Ovary (tissue), 3 donors: Measurements from ENCODE around the gene JDP2.

Source experiments
- EP300 ChIP-seq: sonication (generic); formaldehyde crosslinking; IDR thresholded peaks from one replicate; pipeline ENCODE4 v1.6.1; 2017; ENCODE audit warnings: antibody characterized with exemption
- POLR2A ChIP-seq: fragments of 450-650 bp; IDR thresholded peaks from one replicate; pipeline ENCODE4 v1.6.1; 2017; ENCODE audit warnings: antibody characterized with exemption, mild to moderate bottlenecking, moderate library complexity
- TF ChIP-seq, protein P1 (sequence below), 3 donors: fragments of 450-650 bp in 2 of 3; fragments of 200-600 bp in 1 of 3; IDR thresholded peaks; one replicate each; pipeline versions ENCODE4 v1.5.1 to v1.8.0; 2016 to 2022; ENCODE audit warnings: antibody characterized with exemption in 3 of 3, mild to moderate bottlenecking in 1 of 3
- donor health status: DM: no; HTN: no; CAD: no.

DNA sequence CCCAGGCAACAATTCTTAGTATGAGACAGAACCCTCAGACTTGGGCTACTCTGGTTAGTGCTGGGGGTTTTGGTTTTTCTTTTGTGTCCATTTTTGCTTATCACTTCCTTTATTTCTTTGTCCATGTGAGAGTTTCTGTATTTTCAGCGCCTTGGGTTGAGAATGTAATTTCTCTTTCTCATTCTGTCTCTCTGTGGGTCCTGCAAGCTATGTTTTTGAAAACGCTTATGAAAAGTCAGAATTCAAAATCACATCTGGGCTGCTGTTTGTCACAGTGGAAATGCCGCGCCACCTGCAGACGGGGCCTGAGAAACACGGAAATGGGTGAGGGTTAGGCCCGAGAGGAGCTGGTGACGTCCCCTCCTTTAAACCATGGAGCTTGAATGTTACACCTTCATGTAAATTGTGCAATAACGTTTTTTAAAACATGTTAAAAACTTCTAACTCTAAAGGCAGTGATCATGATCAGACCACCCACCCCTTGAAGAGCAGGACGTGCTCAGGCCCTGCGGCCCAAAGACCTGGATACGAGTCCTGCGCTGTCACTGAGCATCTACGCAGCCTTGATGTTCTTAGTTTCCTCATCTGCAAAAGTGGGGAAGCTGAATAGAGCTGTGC is 26.1 kb downstream of the JDP2 start:
- TF ChIP-seq, protein P1, sequence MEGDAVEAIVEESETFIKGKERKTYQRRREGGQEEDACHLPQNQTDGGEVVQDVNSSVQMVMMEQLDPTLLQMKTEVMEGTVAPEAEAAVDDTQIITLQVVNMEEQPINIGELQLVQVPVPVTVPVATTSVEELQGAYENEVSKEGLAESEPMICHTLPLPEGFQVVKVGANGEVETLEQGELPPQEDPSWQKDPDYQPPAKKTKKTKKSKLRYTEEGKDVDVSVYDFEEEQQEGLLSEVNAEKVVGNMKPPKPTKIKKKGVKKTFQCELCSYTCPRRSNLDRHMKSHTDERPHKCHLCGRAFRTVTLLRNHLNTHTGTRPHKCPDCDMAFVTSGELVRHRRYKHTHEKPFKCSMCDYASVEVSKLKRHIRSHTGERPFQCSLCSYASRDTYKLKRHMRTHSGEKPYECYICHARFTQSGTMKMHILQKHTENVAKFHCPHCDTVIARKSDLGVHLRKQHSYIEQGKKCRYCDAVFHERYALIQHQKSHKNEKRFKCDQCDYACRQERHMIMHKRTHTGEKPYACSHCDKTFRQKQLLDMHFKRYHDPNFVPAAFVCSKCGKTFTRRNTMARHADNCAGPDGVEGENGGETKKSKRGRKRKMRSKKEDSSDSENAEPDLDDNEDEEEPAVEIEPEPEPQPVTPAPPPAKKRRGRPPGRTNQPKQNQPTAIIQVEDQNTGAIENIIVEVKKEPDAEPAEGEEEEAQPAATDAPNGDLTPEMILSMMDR (IDR thresholded peaks at IDR 0.05) = no peak
- TF ChIP-seq EP300 = no peak
- no peak for TF ChIP-seq POLR2A
